Gastroesophageal sphincter (tissue), 3 donors: Measurements from ENCODE around the gene XKR7.

Source experiments
- CTCF ChIP-seq, 4 experiments: fragments of 200-600 bp in 2 of 4; fragments of 450-650 bp in 2 of 4; sonication (generic) in 1 of 4; IDR thresholded peaks; one replicate each; pipeline ENCODE4 v1.5.1; 2017 to 2019; ENCODE audit warnings: antibody characterized with exemption in 4 of 4, mild to moderate bottlenecking in 2 of 4, moderate library complexity in 2 of 4
- EP300 ChIP-seq: sonication (generic); formaldehyde crosslinking; IDR thresholded peaks from one replicate; pipeline ENCODE4 v1.6.1; 2017; ENCODE audit warnings: antibody characterized with exemption, mild to moderate bottlenecking
- POLR2A ChIP-seq, 2 donors: fragments of 450-650 bp; IDR thresholded peaks; one replicate each; pipeline ENCODE4 v1.6.1; 2017; ENCODE audit warnings: antibody characterized with exemption in 2 of 2, mild to moderate bottlenecking in 2 of 2, moderate library complexity in 1 of 2

GRCh38 chr20:32010101-32010500 lies 42.1 kb downstream of the XKR7 start, which contains the start of gene CCM2L:
- no peak for TF ChIP-seq CTCF (IDR thresholded peaks at IDR 0.05)
- no peak for TF ChIP-seq EP300
- TF ChIP-seq POLR2A (IDR thresholded peaks at IDR 0.05): no peak
